Measurements from ENCODE around the gene OR3A2.
"Not testable (repeated sequence)": the region's sequence is repeated elsewhere in the genome, so short reads cannot be mapped to it uniquely, and the experiment has no call there.

- TF ChIP-seq CTCF (tag by site-specific recombination; IDR thresholded peaks at IDR 0.05); ZIC2 (tag by site-specific recombination; IDR thresholded peaks at IDR 0.05); ZNF423 (tag by site-specific recombination; IDR thresholded peaks at IDR 0.05); REST (tag by site-specific recombination; IDR thresholded peaks at IDR 0.05); KLF1 (tag by site-specific recombination; IDR thresholded peaks at IDR 0.05); ZNF416 (tag by site-specific recombination; IDR thresholded peaks at IDR 0.05); PRDM10 (tag by site-specific recombination; IDR thresholded peaks at IDR 0.05); ZNF544 (tag by site-specific recombination; IDR thresholded peaks at IDR 0.05); ZNF214 (tag by site-specific recombination; IDR thresholded peaks at IDR 0.05; ENCODE audit: borderline replicate concordance); ZNF660 (tag by site-specific recombination; IDR thresholded peaks at IDR 0.05); PRDM6 (tag by site-specific recombination; IDR thresholded peaks at IDR 0.05); ZBTB7A (tag by site-specific recombination; IDR thresholded peaks at IDR 0.05; ENCODE audit: low read depth): not testable (repeated sequence)
Measured at GRCh38 chr17:3238685-3239084, 147.4 kb downstream of the OR3A2 start.

Measured in HEK293 (cell line).